H9 (cell line): ENCODE data around the gene CCDC182. TPM values are rescaled to one million over a fixed set of nuclear protein-coding genes. Genes with fewer than 3 reads are reported as not detected.

Experiments
- DNase-seq: peaks from one replicate; pipeline ENCODE4 v3.0.0-alpha.2; 2017
- H2AFZ ChIP-seq: one replicate; pipeline ENCODE4 v1.6.1; 2013; ENCODE audit warnings: mild to moderate bottlenecking, low read length, control low read depth, moderate library complexity
- H2AK5ac ChIP-seq: 2 replicates; pipeline ENCODE4 v1.6.1; 2013; ENCODE audit warnings: low read length, control low read depth, mixed read lengths; ENCODE audit not compliant: insufficient read length
- H2BK120ac ChIP-seq: one replicate; pipeline ENCODE4 v1.6.1; 2013; ENCODE audit warnings: low read depth, mild to moderate bottlenecking, low read length, control low read depth, inconsistent platforms; ENCODE audit not compliant: poor library complexity, severe bottlenecking
- H2BK12ac ChIP-seq: 2 replicates; pipeline ENCODE4 v1.6.1; 2013; ENCODE audit warnings: low read length, control low read depth, mixed read lengths, low read depth; ENCODE audit not compliant: insufficient read length
- H2BK15ac ChIP-seq: 2 replicates; pipeline ENCODE4 v1.6.1; 2013; ENCODE audit warnings: low read depth, low read length, control low read depth
- H2BK20ac ChIP-seq: one replicate; pipeline ENCODE4 v1.6.1; 2013; ENCODE audit warnings: low read depth, mild to moderate bottlenecking, low read length, control low read depth, inconsistent platforms; ENCODE audit not compliant: poor library complexity, severe bottlenecking
- H2BK5ac ChIP-seq: 2 replicates; pipeline ENCODE4 v1.6.1; 2013; ENCODE audit warnings: low read length, control low read depth, mixed read lengths; ENCODE audit not compliant: insufficient read length
- H3K14ac ChIP-seq: 2 replicates; pipeline ENCODE4 v1.6.1; 2013; ENCODE audit warnings: low read length, control low read depth; ENCODE audit not compliant: insufficient read depth
- H3K18ac ChIP-seq: 2 replicates; pipeline ENCODE4 v1.6.1; 2013; ENCODE audit warnings: low read depth, mild to moderate bottlenecking, mixed read lengths, low read length, control low read depth; ENCODE audit not compliant: insufficient read length
- H3K23ac ChIP-seq: 2 replicates; pipeline ENCODE4 v1.6.1; 2013; ENCODE audit warnings: low read length, control low read depth, mixed read lengths, low read depth; ENCODE audit not compliant: insufficient read length
- H3K23me2 ChIP-seq: 2 replicates; pipeline ENCODE4 v1.6.1; 2013; ENCODE audit warnings: low read depth, mild to moderate bottlenecking, mixed read lengths, low read length, control low read depth; ENCODE audit not compliant: insufficient read length, poor library complexity, severe bottlenecking
- H3K27ac ChIP-seq: 2 replicates; pipeline ENCODE4 v1.5.1; 2013; ENCODE audit warnings: low read length, control low read depth, mixed read lengths, low read depth; ENCODE audit not compliant: insufficient read length
- H3K27me3 ChIP-seq: 2 replicates; pipeline ENCODE4 v1.6.1; 2013; ENCODE audit warnings: low read length, control low read depth, inconsistent platforms; ENCODE audit not compliant: insufficient read depth
- H3K4ac ChIP-seq: 2 replicates; pipeline ENCODE4 v1.6.1; 2013; ENCODE audit warnings: low read depth, mild to moderate bottlenecking, control low read depth, inconsistent platforms, low read length, moderate library complexity
- H3K4me1 ChIP-seq: 2 replicates; pipeline ENCODE4 v1.6.1; 2013; ENCODE audit warnings: low read length, control low read depth, inconsistent platforms; ENCODE audit not compliant: insufficient read depth
- H3K4me2 ChIP-seq: 2 replicates; pipeline ENCODE4 v1.6.1; 2013; ENCODE audit warnings: low read length, control low read depth, mixed read lengths; ENCODE audit not compliant: insufficient read length, insufficient read depth
- H3K56ac ChIP-seq: 2 replicates; pipeline ENCODE4 v1.6.1; 2013; ENCODE audit warnings: low read depth, mild to moderate bottlenecking, mixed read lengths, low read length, control low read depth; ENCODE audit not compliant: insufficient read length
- H3K79me1 ChIP-seq: 2 replicates; pipeline ENCODE4 v1.6.1; 2013; ENCODE audit warnings: low read depth, mild to moderate bottlenecking, moderate library complexity, low read length, control low read depth, inconsistent platforms; ENCODE audit not compliant: insufficient read depth, poor library complexity, severe bottlenecking
- H3K79me2 ChIP-seq: 2 replicates; pipeline ENCODE4 v1.6.1; 2013; ENCODE audit warnings: low read length, control low read depth, inconsistent platforms; ENCODE audit not compliant: insufficient read depth
- H3K9ac ChIP-seq: 2 replicates; pipeline ENCODE4 v1.6.1; 2013; ENCODE audit warnings: low read length, control low read depth, mixed read lengths; ENCODE audit not compliant: insufficient read length; ENCODE audit errors: extremely low read depth
- H3K9me3 ChIP-seq: one replicate; pipeline ENCODE4 v1.6.1; 2013; ENCODE audit warnings: low read depth, low read length, inconsistent platforms; ENCODE audit not compliant: control insufficient read depth
- H3T11ph ChIP-seq: one replicate; pipeline ENCODE4 v1.6.1; 2013; ENCODE audit warnings: mild to moderate bottlenecking, low read length, control low read depth, inconsistent platforms
- H4K20me1 ChIP-seq: one replicate; pipeline ENCODE4 v1.6.1; 2013; ENCODE audit not compliant: control insufficient read depth, insufficient read length, insufficient read depth
- H4K5ac ChIP-seq: 2 replicates; pipeline ENCODE4 v1.6.1; 2013; ENCODE audit warnings: low read depth, mild to moderate bottlenecking, mixed read lengths, low read length, control low read depth; ENCODE audit not compliant: insufficient read length
- H4K8ac ChIP-seq: replicated peaks from 2 replicates; pipeline ENCODE4 v1.6.1; 2013; ENCODE audit warnings: low read length, control low read depth, mixed read lengths, low read depth; ENCODE audit not compliant: insufficient read length
- H4K91ac ChIP-seq: 2 replicates; pipeline ENCODE4 v1.6.1; 2013; ENCODE audit warnings: low read depth, mild to moderate bottlenecking, moderate library complexity, mixed read lengths, low read length, control low read depth; ENCODE audit not compliant: insufficient read length
- H3K27ac Mint-ChIP-seq, 3 experiments: 2 replicates in 2 of 3; 3 replicates in 1 of 3; pipeline ENCODE4 v1.8.0; 2020 to 2021; ENCODE audit warnings: mixed read lengths in 3 of 3, mild to moderate bottlenecking in 1 of 3, moderate library complexity in 1 of 3
- H3K27me3 Mint-ChIP-seq: 2 replicates; pipeline ENCODE4 v1.8.0; 2021; ENCODE audit warnings: low read depth, mild to moderate bottlenecking, moderate library complexity, mixed read lengths
- H3K36me3 Mint-ChIP-seq, 3 experiments: 2 replicates in 2 of 3; 3 replicates in 1 of 3; pipeline ENCODE4 v1.8.0; 2020 to 2021; ENCODE audit warnings: low read depth in 3 of 3, mixed read lengths in 3 of 3; ENCODE audit not compliant: insufficient read depth in 1 of 3
- H3K4me1 Mint-ChIP-seq, 2 experiments: 2 replicates each; pipeline ENCODE4 v1.8.0; 2020; ENCODE audit warnings: mixed read lengths in 2 of 2
- H3K4me3 Mint-ChIP-seq, 2 experiments: 2 replicates in 1 of 2; 3 replicates in 1 of 2; pipeline ENCODE4 v1.8.0; 2020 to 2021; ENCODE audit warnings: mild to moderate bottlenecking in 2 of 2, mixed read lengths in 2 of 2, moderate library complexity in 1 of 2
- H3K9me3 Mint-ChIP-seq, 2 experiments: 2 replicates in 1 of 2; 3 replicates in 1 of 2; pipeline ENCODE4 v1.8.0; 2020; ENCODE audit warnings: mild to moderate bottlenecking in 2 of 2, mixed read lengths in 2 of 2, moderate library complexity in 1 of 2
- CTCF ChIP-seq: fragments of 200-600 bp; sonication (generic); conservative IDR thresholded peaks from 3 replicates; pipeline ENCODE4 v1.8.0; 2021; ENCODE audit warnings: antibody characterized with exemption, mild to moderate bottlenecking
- WGBS: extraction: QIAGEN DNeasy Blood & Tissue Kit; methylation state at CpG from one replicate; pipeline ENCODE4 v1.1.7; 2013; ENCODE audit warnings: missing lambda C conversion rate, low lambda C conversion rate, mixed read lengths; ENCODE audit not compliant: insufficient read length; ENCODE audit errors: extremely low coverage; 5-methylcytosine and 5-hydroxymethylcytosine counted together
- total RNA-seq: library from RNA; stranded (reverse); gene quantifications from 2 replicates; pipeline ENCODE4 v1.2.1, GENCODE V29; 2021

The CCDC182 gene
- total RNA-seq, 1 experiment from 2014 or later, result not detected

GRCh38 chr17:57718878-57719277 lies 26.2 kb downstream of the CCDC182 start:
- Histone ChIP-seq H4K91ac (no peak overlapping the region), H3K79me2 (no peaks in the 10 kb centered on the region), H3K23me2 (no peaks in the 10 kb centered on the region), H2BK120ac (no peak overlapping the region), H2BK12ac (no peak overlapping the region), H3K4ac (no peak overlapping the region), H3K9ac (no peak overlapping the region), H3K9me3 (no peaks in the 10 kb centered on the region), H2BK20ac (no peak overlapping the region), H2AK5ac (no peak overlapping the region), H4K20me1 (no peaks in the 10 kb centered on the region), H3K4me1 (no peaks in the 10 kb centered on the region), H3T11ph (no peak overlapping the region), H3K14ac (no peak overlapping the region), H4K5ac (no peak overlapping the region), H3K79me1 (no peaks in the 10 kb centered on the region), H3K4me2 (no peak overlapping the region), H3K23ac (no peak overlapping the region), H3K18ac (no peak overlapping the region), H2BK5ac (no peak overlapping the region), H3K27ac (no peak overlapping the region), H2AFZ (no peak overlapping the region), H4K8ac (no peak overlapping the region), H3K27me3 (no peaks in the 10 kb centered on the region), H3K56ac (no peak overlapping the region), H2BK15ac (no peak overlapping the region)
- Mint-ChIP-seq H3K36me3 (no peaks in the 10 kb centered on the region), H3K27me3 (peaks cover 51% of the 10 kb centered on the region), H3K27ac (no peak overlapping the region), H3K4me1 (0 out of 4 replicates have a peak, but pooled peaks cover 0 to 5% of the 10 kb centered on the region in 2 experiments), H3K9me3 (no peaks in the 10 kb centered on the region), H3K4me3 (no peak overlapping the region)
- TF ChIP-seq CTCF, result no peak
- no peak for DNase-seq
- no CpG with 5 or more reads among the region's 8 CpGs for WGBS
